Testis (tissue), 2 donors: ENCODE measurements around the gene SSRP1.

ENCODE experiments used
- CTCF ChIP-seq, 3 experiments: fragments of 450-650 bp in 2 of 3; fragments of 200-600 bp in 1 of 3; sonication (generic) in 1 of 3; IDR thresholded peaks; one replicate each; pipeline ENCODE4 v1.5.1; 2016 to 2019; ENCODE audit warnings: antibody characterized with exemption in 3 of 3, mild to moderate bottlenecking in 2 of 3, moderate library complexity in 1 of 3
- POLR2A ChIP-seq: fragments of 450-650 bp; IDR thresholded peaks from one replicate; pipeline ENCODE4 v1.6.1; 2017; ENCODE audit warnings: antibody characterized with exemption, mild to moderate bottlenecking, moderate library complexity

- TF ChIP-seq CTCF (IDR thresholded peaks at IDR 0.05) (no peak), POLR2A (no peak)
Measured at GRCh38 chr11:57341250-57341808, 5.6 kb upstream of the SSRP1 start.
